C4-2B (cell line): ENCODE measurements around the gene FNDC7.
"Not testable (repeated sequence)": the region's sequence is repeated elsewhere in the genome, so short reads cannot be mapped to it uniquely, and the experiment has no call there.

Source experiments
- H3K27ac ChIP-seq: fragments of 450-650 bp; 2 replicates; pipeline ENCODE4 v1.5.1; 2017
- CTCF ChIP-seq: fragments of 450-650 bp; conservative IDR thresholded peaks from 2 replicates; pipeline ENCODE4 v1.5.1; 2017; ENCODE audit warnings: mild to moderate bottlenecking
- ZFX ChIP-seq: fragments of 450-650 bp; IDR thresholded peaks from 2 replicates; pipeline ENCODE4 v1.6.1; 2017

FNDC7 gene

GRCh38 chr1:108712606-108713150 lies at the start of gene FNDC7:
Gene FNDC7, plus strand, starts transcription at chr1:108712908. Its CDS starts 26 bp downstream, at chr1:108712934.
- TF ChIP-seq CTCF (no peak), ZFX (no peak)
- H3K27ac ChIP-seq, result no peak within 1 kb of the TSS

GRCh38 chr1:108663074-108663473 lies 49.6 kb upstream of the FNDC7 start:
- TF ChIP-seq ZFX (no peak), CTCF (no peak)
- no peak overlapping the region for H3K27ac ChIP-seq

GRCh38 chr1:108664481-108664880 lies 48.2 kb upstream of the FNDC7 start:
- TF ChIP-seq CTCF (no peak), ZFX (no peak)
- no peak overlapping the region for H3K27ac ChIP-seq

GRCh38 chr1:108665067-108665466 lies 47.6 kb upstream of the FNDC7 start:
- TF ChIP-seq CTCF (no peak), ZFX (no peak)
- no peak overlapping the region for H3K27ac ChIP-seq

- TF ChIP-seq CTCF, result no peak
- no peak for TF ChIP-seq ZFX
These were observed 46.9 kb upstream of the FNDC7 start for GRCh38 chr1:108665771-108666170.

GRCh38 chr1:108667422-108667821 lies 45.3 kb upstream of the FNDC7 start:
- H3K27ac ChIP-seq, result not testable (repeated sequence)

More at GRCh38 chr1:108665771-108666170, 46.9 kb upstream of the FNDC7 start:
- H3K27ac ChIP-seq, result no peak overlapping the region

GRCh38 chr1:108668777-108669176 lies 43.9 kb upstream of the FNDC7 start:
- H3K27ac ChIP-seq, result no peak overlapping the region
- TF ChIP-seq CTCF (no peak), ZFX (no peak)

GRCh38 chr1:108669679-108670078 lies 43.0 kb upstream of the FNDC7 start:
- TF ChIP-seq CTCF, result no peak
- no peak for TF ChIP-seq ZFX
- H3K27ac ChIP-seq, result no peak overlapping the region
